ENCODE measurements around the gene SMPD4. TPM values are rescaled to one million over a fixed set of nuclear protein-coding genes. Genes with fewer than 3 reads are reported as not detected.
"Not testable (repeated sequence)": the region's sequence is repeated elsewhere in the genome, so short reads cannot be mapped to it uniquely, and the experiment has no call there.

SMPD4 gene
- total and polyA plus RNA-seq, 9 of the 15 experiments (the other 6 are each of a cell fraction or from before 2014, with no cell fraction given) = 7.5 to 123 (median 35.7) TPM

- not testable (repeated sequence) for H2AFZ ChIP-seq (ENCODE audit: low read depth, low read length); H3K9me1 ChIP-seq (ENCODE audit: control insufficient read depth, insufficient read depth, low read length); H3K27me3 ChIP-seq (ENCODE audit: control insufficient read depth in 2 of 2, insufficient read depth in 2 of 2, low read length in 2 of 2); H4K20me1 ChIP-seq (replicated peaks; ENCODE audit: control insufficient read depth, insufficient read depth, low read length); H3K9me3 ChIP-seq (replicated peaks; ENCODE audit: control insufficient read depth, insufficient read depth, low read depth, low read length); BruUV-seq (replicated peaks)
- TF ChIP-seq ZFX (CRISPR knock-in tag; IDR thresholded peaks at IDR 0.05) (peak; percentile 26; the same call in 1 of the 2 replicates), NRF1 (conservative IDR thresholded peaks at IDR 0.05 in 1 of 2, IDR thresholded peaks at IDR 0.05 in 1 of 2) (peak; percentile 55 to 61; a peak in 3 of 4 replicates)
- Histone ChIP-seq H3K36me3 (ENCODE audit: control insufficient read depth, insufficient read depth, low read length) (peaks cover 33% of the 10 kb centered on the region; the same call in 2 of the 3 replicates), H3K9ac (ENCODE audit: insufficient read depth in 1 of 2, low read depth in 2 of 2, low read length in 2 of 2) (peak overlapping the region; percentile 84 to 98), H3K4me2 (ENCODE audit: insufficient read depth, low read length) (peak overlapping the region; percentile 86), H3K4me1 (replicated peaks in 1 of 2; ENCODE audit: control insufficient read depth in 2 of 2, insufficient read depth in 2 of 2, low read length in 2 of 2) (peaks cover 7 to 47% of the 10 kb centered on the region in 2 experiments; a peak in 4 of 5 replicates), H3K79me2 (ENCODE audit: control insufficient read depth, insufficient read depth, low read length) (peaks cover 67% of the 10 kb centered on the region), H3K27ac (ENCODE audit: extremely low read depth, low read depth, low read length) (peak overlapping the region; percentile 75), H3K4me3 (peak overlapping the region; percentile 100)
- WGBS (ENCODE audit: insufficient coverage, low coverage, missing lambda C conversion rate) = 3% methylated on average over 15 of the region's 23 CpGs
- DNase-seq (ENCODE audit: extremely low read depth in 1 of 4, low spot score in 3 of 4) = peak in 1 of 4 experiments; percentile 23
- peak; percentile 81 for FAIRE-seq
- CTCF ChIA-PET (ENCODE audit: low intra/inter-chr PET ratio) = interaction anchor here (0.6 to 1.7 kb wide), 2 partner anchors 16 to 150 kb away, joined by 3 to 6 read pairs; no protein-coding TSS in a partner anchor
- intact Hi-C loops (cut with micrococcal nuclease) (loop anchor here (5.0 to 10.0 kb wide), 2 partner anchors 159 to 1302 kb away; partner anchors contain the start of gene IMP4), in situ Hi-C loops (cut with MboI) (loop anchor here (5.0 kb wide), 1 partner anchor 154 kb away; no protein-coding TSS in a partner anchor)
- POLR2A ChIA-PET = interaction anchor here (0.6 to 1.0 kb wide), 2 partner anchors 10 to 151 kb away, joined by 3 to 4 read pairs; no protein-coding TSS in a partner anchor
- ATAC-seq = peak; percentile 49
Observed at GRCh38 chr2:130182826-130183511, 1.6 kb upstream of the SMPD4 start.
